Measurements from ENCODE around the gene STAG1. TPM values are rescaled to one million over a fixed set of nuclear protein-coding genes. Genes with fewer than 3 reads are reported as not detected.
"Not testable (repeated sequence)": the region's sequence is repeated elsewhere in the genome, so short reads cannot be mapped to it uniquely, and the experiment has no call there.

The STAG1 gene
- total RNA-seq, 1 donor from 2014 or later, result 23.3 TPM

- no peak for DNase-seq (ENCODE audit: extremely low read depth, low read depth, low spot score)
These were observed 94.7 kb downstream of the STAG1 start for GRCh38 chr3:136657526-136657925.

DNA sequence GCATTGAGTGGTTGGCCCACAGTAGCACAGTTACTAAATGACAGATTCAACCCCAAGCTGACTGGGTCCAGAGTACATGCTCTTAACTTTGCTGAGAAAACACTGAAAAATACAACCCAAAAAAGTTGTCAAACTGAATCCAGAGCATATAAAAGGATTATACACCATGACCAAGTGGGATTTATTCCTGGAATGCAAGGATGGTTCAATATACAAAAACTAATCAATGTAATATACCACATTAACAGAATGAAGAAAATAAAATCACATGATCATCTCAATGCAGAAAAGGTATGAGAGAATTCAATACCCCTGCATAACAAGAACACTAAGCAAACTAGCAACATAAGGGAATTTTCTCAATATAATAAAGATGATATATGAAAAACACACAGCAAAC, 98.5 kb downstream of the STAG1 start:
- no peak for DNase-seq (ENCODE audit: extremely low read depth, low read depth, low spot score)

DNA sequence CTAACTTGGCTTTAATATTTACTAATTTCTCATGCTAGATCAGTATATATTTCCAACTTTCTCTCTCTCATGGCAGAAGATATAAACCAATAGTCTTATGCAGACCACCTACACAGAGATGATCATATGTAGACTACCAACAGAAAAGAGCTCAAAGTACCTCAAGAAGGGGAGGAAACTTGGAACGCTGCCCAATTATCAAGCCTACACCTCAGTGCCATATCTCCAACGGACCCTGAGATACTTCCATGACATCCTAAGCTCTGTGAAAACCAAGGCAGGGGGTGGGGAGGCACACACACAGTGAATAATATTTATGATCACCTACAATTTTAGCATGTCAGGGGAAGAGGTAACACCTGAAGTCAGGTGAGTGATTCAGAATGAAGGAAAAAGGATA, 100.6 kb downstream of the STAG1 start:
- no peak for DNase-seq (ENCODE audit: extremely low read depth, low read depth, low spot score)

DNA sequence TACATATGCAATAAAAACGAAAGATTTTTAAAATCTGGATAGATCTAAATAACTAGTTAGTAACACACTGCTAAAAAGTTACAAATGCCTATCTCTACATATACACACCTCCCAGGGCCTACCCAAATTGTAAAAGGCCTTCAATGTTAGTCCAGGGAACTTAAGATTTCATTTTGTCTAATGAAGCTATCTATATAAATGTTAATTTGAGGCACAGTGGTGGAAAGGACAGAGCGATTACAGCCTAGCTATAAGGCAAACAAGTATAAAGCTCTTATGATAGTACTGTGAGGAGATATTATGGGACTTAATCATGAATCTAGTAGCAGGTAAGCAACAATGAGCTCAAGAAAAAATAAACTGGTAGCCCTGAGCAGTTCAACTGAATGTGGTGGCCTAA, 101.7 kb downstream of the STAG1 start:
- DNase-seq (ENCODE audit: extremely low read depth, low read depth, low spot score), result no peak

GRCh38 chr3:136645915-136646314, 106.3 kb downstream of the STAG1 start:
- no peak for DNase-seq (ENCODE audit: extremely low read depth, low read depth, low spot score)

GRCh38 chr3:136644212-136644611, 108.0 kb downstream of the STAG1 start:
- no peak for DNase-seq (ENCODE audit: extremely low read depth, low read depth, low spot score)

GRCh38 chr3:136643380-136643779, 108.8 kb downstream of the STAG1 start:
- DNase-seq (ENCODE audit: extremely low read depth, low read depth, low spot score), result not testable (repeated sequence)

DNA sequence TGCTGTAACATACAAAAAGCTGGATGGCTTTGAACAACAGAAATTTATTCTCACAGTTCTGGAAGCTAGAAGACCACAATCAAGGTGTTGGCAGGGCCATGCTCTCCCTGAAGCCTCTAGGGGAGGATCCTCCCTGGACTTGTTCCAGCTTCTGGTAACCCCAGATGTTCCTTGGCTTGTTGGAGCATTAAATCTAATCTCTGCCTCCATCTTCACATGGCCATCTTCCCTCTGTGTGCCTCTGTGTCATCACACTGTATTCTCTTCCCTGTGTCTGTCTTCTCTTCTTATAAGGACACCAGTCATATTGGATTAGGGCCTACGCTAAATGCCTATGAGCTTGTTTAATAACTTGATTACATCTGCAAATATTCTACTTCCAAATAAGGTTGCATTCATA, 109.5 kb downstream of the STAG1 start:
- DNase-seq (ENCODE audit: extremely low read depth, low read depth, low spot score), result no peak

DNA sequence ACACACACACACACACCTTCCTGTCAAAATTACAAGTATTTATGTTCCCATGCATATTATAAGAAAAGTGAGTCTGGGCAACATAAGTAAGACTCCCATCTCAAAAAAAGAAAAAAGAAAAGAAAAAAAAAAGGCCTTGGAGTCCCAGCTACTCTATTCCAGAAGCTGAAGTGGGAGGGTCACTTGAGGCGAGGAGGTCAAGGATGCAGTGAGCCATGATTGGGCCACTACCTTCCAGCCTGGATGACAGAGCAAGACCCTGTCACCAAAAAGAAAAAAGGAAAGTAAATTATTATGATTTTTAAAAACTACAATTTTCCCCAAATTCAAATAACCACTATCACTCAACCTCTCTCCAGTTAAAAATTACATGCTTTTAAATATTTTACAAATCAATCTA, 113.1 kb downstream of the STAG1 start:
- no peak for DNase-seq (ENCODE audit: extremely low read depth, low read depth, low spot score)

- no peak for DNase-seq (ENCODE audit: extremely low read depth, low read depth, low spot score)
These were observed 115.0 kb downstream of the STAG1 start for GRCh38 chr3:136637176-136637575.

DNA sequence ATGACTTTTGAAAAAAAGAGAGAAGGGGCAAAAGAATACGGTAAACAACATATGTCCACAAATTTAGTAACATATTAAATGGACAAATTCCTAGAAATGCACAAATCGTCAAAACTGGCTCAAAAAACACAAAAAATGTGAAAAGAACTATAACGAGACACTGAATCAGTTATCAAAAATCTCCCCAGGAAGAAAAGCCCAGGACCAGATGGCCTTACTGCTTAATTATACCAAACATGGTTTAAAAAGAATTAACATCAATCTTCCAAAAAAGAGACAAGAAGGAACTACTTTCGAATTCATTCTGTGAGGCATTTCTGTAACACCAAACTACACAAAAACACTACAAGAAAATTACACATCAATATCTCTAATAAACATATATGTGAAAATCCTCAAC, 117.4 kb downstream of the STAG1 start:
- no peak for DNase-seq (ENCODE audit: extremely low read depth, low read depth, low spot score)

DNA sequence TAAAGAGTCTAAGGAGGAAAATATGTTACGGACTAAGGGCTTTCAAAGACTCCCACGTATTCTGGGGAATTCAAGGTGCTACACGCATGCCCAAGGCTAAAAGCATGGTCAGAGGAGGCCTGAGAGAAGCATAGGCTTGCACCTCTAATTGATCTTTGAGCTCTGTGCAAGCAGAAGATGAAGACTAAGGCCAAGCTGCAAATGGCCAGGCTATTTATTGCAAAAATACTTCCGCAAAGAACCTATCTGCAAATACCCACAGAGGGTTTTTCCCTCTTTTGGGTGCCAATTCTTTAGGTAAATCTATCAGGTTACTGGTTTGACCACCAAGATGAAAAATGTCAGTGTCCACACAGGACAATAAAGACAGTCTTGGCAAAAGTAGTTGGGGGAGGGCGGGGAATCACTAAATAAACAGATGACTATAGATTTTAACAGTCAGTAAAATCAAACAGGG, 119.5 kb downstream of the STAG1 start:
- no peak for DNase-seq (ENCODE audit: extremely low read depth, low read depth, low spot score)

DNA sequence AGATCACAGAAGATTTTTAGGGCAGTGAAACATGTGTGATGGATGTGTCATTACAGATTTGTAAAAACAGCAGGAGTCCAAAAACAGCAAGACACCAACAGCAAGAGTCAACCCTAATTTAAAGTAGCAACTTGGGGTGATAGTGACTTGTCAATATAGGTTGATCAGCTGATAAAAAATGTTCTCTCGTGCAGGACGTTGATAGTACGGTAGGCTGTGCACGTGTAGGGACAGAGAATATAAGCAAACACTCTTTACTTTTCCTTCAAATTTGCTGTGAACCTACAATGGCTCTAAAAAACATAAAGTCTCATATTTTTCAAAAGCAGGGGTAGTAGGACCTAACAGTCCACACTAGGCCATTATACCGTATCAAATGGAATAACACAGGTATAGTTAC, 120.8 kb downstream of the STAG1 start:
- DNase-seq (ENCODE audit: extremely low read depth, low read depth, low spot score), result no peak

DNA sequence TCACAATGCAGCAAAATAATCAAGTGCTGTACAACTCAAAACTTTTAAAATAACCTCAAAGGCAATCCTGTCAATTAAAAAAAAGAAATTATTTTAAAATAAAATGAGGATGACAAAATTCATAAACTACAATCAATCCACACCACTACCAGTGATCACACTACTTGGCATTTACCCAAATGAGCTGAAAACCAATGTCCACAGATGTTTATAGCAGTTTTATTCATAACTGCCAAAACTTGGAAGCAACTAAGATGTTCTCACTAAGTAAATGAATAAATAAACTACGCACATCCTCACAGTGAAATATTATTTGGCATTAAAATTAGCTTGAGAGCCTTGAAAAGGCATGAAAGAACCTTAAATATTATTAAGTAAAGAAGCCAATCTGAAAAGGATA, 121.3 kb downstream of the STAG1 start:
- DNase-seq (ENCODE audit: extremely low read depth, low read depth, low spot score), result no peak

DNA sequence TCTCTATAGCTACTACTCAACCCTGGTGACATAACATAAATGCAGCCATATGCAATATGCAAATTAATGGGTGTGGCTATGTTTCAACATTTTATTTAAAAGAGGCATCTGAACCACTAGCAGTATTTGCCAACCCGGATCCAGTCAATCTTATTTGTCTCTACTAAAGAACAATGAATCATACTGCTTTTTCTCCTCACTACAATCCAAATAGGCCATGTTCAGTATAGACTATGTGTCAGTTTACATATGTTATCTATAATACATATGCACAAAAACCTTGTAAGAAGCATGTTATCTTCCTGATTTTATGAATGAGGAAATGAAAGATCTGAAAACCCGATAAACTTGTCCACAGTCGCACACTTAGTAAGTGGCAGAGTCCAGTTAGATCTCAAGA, 125.7 kb downstream of the STAG1 start:
- DNase-seq (ENCODE audit: extremely low read depth, low read depth, low spot score), result no peak

- DNase-seq (ENCODE audit: extremely low read depth, low read depth, low spot score), result no peak
These were observed 127.0 kb downstream of the STAG1 start for GRCh38 chr3:136624894-136625815.

DNA sequence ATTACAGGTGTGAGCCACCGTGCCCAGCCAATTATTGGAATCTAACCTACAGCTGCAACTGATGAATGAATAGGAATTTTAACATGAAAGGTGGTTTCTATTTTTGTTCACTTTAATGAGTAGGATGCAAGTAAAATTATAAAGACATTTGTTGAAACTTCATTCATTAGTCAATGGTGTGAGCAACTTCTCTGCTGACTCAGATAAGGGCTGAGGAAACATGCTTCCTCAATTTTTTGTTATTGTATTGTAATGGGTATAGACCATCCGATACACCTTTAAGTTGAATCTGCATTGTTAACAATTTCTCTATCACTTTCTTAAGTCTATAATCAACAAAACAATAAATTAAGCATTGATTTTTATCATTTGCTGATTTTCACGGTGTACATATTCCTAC, 127.8 kb downstream of the STAG1 start:
- DNase-seq (ENCODE audit: extremely low read depth, low read depth, low spot score), result no peak

- no peak for DNase-seq (ENCODE audit: extremely low read depth, low read depth, low spot score)
These were observed 130.6 kb downstream of the STAG1 start for GRCh38 chr3:136621628-136622027.

DNA sequence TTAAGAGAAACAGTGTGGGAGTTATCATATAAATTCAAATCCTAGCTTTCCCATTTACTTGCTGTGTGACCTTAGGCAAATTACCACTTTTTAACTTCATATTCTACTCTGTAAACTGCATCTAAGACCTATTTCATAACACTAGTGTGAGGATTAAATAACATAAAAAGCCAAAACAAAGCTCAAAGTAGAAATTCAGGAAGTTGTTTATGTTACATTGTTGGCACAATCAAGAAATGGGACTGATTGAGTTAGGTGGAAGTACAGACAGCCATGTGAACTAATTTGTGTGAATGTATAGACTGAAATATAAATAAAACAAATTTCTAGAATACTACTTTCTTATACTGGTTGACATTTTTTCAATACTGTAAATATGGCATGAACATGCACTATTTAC, 131.7 kb downstream of the STAG1 start:
- DNase-seq (ENCODE audit: extremely low read depth, low read depth, low spot score), result no peak

DNA sequence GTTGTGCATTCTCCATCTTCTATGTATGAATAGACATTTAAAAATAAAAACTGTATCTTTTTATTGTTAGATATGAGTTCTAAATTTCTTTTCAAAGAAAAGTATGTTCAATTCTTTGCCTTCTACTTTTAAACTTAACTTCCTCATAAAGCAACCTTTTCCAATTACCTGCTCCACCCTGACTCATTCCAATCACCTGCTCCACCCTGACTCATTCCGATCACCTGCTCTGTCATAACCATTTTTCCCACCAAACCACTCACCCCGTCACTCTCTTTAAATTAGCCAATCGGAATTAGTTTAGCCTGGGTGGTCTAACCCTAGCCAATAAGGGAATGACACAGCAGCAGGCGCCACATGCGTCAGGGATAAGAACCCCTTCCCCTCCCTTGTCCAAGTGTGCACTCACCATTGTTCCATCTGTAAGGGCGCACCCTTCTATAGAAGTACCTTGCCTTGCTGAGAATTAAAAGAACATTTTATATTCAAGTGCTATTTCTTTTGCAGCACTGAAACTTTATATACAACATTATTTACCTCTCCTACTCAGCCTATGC, 134.1 kb downstream of the STAG1 start:
- DNase-seq (ENCODE audit: extremely low read depth, low read depth, low spot score), result not testable (repeated sequence)

DNA sequence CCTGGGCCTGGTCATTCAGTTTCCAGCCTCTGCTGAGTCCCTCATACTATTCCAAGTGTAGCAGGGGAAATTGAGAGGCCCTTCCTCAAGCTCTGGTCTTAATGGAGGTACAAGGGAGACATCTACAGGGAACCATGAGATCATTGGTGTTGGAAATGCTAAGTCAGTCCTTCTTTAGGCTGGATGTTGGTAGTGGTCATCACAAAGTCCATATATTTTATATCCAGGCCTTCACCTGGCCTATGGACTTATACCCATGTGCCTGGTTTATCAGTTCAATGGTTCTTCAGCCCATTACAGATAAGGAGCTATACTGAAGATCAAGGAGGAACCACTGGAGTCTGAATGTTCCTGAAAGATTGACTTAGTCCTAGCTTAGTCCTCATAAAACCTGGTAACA, 135.0 kb downstream of the STAG1 start:
- DNase-seq (ENCODE audit: extremely low read depth, low read depth, low spot score), result no peak

GRCh38 chr3:136612512-136612911, 139.7 kb downstream of the STAG1 start:
- DNase-seq (ENCODE audit: extremely low read depth, low read depth, low spot score), result no peak

Measured in glomerular endothelial cell (primary cell).